Fibroblast of lung (primary cell): ENCODE data around the gene LIPT2.

Experiments used
- EZH2 ChIP-seq: IDR thresholded peaks from 2 replicates; pipeline ENCODE4 v1.5.1; 2012; ENCODE audit warnings: low read length, control low read depth, mild to moderate bottlenecking; ENCODE audit errors: missing control alignments
- TF ChIP-seq, protein P1 (sequence below), 2 donors: IDR thresholded peaks in 1 of 2; conservative IDR thresholded peaks in 1 of 2; 1 replicate in 1 of 2; 2 replicates in 1 of 2; pipeline ENCODE4 v1.5.1; 2011 to 2012; ENCODE audit warnings: low read length in 2 of 2, control low read depth in 1 of 2, inconsistent platforms in 1 of 2, low read depth in 1 of 2, mild to moderate bottlenecking in 1 of 2

GRCh38 chr11:74478877-74479731, 14.4 kb downstream of the LIPT2 start:
- TF ChIP-seq, protein P1, sequence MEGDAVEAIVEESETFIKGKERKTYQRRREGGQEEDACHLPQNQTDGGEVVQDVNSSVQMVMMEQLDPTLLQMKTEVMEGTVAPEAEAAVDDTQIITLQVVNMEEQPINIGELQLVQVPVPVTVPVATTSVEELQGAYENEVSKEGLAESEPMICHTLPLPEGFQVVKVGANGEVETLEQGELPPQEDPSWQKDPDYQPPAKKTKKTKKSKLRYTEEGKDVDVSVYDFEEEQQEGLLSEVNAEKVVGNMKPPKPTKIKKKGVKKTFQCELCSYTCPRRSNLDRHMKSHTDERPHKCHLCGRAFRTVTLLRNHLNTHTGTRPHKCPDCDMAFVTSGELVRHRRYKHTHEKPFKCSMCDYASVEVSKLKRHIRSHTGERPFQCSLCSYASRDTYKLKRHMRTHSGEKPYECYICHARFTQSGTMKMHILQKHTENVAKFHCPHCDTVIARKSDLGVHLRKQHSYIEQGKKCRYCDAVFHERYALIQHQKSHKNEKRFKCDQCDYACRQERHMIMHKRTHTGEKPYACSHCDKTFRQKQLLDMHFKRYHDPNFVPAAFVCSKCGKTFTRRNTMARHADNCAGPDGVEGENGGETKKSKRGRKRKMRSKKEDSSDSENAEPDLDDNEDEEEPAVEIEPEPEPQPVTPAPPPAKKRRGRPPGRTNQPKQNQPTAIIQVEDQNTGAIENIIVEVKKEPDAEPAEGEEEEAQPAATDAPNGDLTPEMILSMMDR (conservative IDR thresholded peaks at IDR 0.05 in 1 of 2, IDR thresholded peaks at IDR 0.05 in 1 of 2; ENCODE audit: low read depth in 1 of 2, low read length in 2 of 2) = no peak
- no peak for TF ChIP-seq EZH2
